ENCODE measurements around the gene RPP25L.

GRCh38 chr9:34634551-34635248 is 22.8 kb upstream of the RPP25L start:
- TF ChIP-seq CTCF (IDR thresholded peaks at IDR 0.05) (no peak), POLR2A (IDR thresholded peaks at IDR 0.05) (no peak)
